SK-N-SH (cell line): ENCODE data around the gene C3AR1. TPM values are rescaled to one million over a fixed set of nuclear protein-coding genes. Genes with fewer than 3 reads are reported as not detected.
"Not testable (repeated sequence)": the region's sequence is repeated elsewhere in the genome, so short reads cannot be mapped to it uniquely, and the experiment has no call there.

Experiments used
- CTCF ChIA-PET: fragments of 300-600, 350-600 bp; formaldehyde crosslinking; extraction: SDS; loops from one replicate; lab custom pipeline; 2021; lab: Yijun Ruan, JAX
- POLR2A ChIA-PET: fragments of 350-600 bp; sonication (Branson Sonifier 250); formaldehyde crosslinking; extraction: SDS; loops from one replicate; lab custom pipeline; 2020; ENCODE audit warnings: antibody characterized with exemption, inconsistent platforms; lab: Yijun Ruan, JAX
- DNase-seq: peaks from one replicate; pipeline ENCODE4 v3.0.0; 2012
- H2AFZ ChIP-seq: fragments of 200-600 bp; sonication (generic); 2 replicates; pipeline ENCODE4 v1.8.1; 2016; ENCODE audit warnings: antibody characterized with exemption, mild to moderate bottlenecking, low read depth
- H3F3A ChIP-seq: fragments of 200-600 bp; sonication (generic); replicated peaks from 2 replicates; pipeline ENCODE3; 2016; ENCODE audit warnings: antibody characterized with exemption, mild to moderate bottlenecking; ENCODE audit not compliant: insufficient read depth
- H3K27ac ChIP-seq, 2 experiments: fragments of 200-500 bp in 1 of 2; fragments of 200-600 bp in 1 of 2; sonication (Bioruptor generic) in 1 of 2; sonication (generic), shearing (Covaris generic) in 1 of 2; 2 replicates each; pipeline versions ENCODE4 v1.5.1 to v1.6.1; 2014 to 2016; ENCODE audit warnings: low read depth in 2 of 2, inconsistent platforms in 1 of 2, low read length in 1 of 2, mild to moderate bottlenecking in 1 of 2, mixed read lengths in 1 of 2
- H3K27me3 ChIP-seq: fragments of 200-600 bp; sonication (generic), shearing (Covaris generic); 2 replicates; pipeline ENCODE4 v1.6.1; 2016; ENCODE audit warnings: mixed run types; ENCODE audit not compliant: insufficient read depth
- H3K36me3 ChIP-seq, 2 experiments: fragments of 200-500 bp in 1 of 2; fragments of 200-600 bp in 1 of 2; sonication (Bioruptor generic) in 1 of 2; sonication (generic) in 1 of 2; replicated peaks in 1 of 2; 2 replicates each; pipeline versions ENCODE3 to v1.5.1; 2014 to 2016; ENCODE audit warnings: low read length in 1 of 2, mild to moderate bottlenecking in 1 of 2; ENCODE audit not compliant: insufficient read depth in 2 of 2, control insufficient read depth in 1 of 2
- H3K4me1 ChIP-seq, 2 experiments: fragments of 200-500 bp in 1 of 2; fragments of 200-600 bp in 1 of 2; sonication (Bioruptor generic) in 1 of 2; sonication (generic), shearing (Covaris generic) in 1 of 2; 2 replicates each; pipeline versions ENCODE4 v1.5.1 to v1.6.1; 2014 to 2016; ENCODE audit warnings: low read depth in 1 of 2, low read length in 1 of 2, mixed run types in 1 of 2; ENCODE audit not compliant: insufficient read depth in 2 of 2, control insufficient read depth in 1 of 2
- H3K4me2 ChIP-seq: fragments of 200-600 bp; sonication (generic), shearing (Covaris generic); 2 replicates; pipeline ENCODE4 v1.6.1; 2017; ENCODE audit warnings: mixed run types
- H3K4me3 ChIP-seq, 2 experiments: fragments of 200-500 bp in 1 of 2; fragments of 200-600 bp in 1 of 2; sonication (Bioruptor generic) in 1 of 2; sonication (generic), shearing (Covaris generic) in 1 of 2; 2 replicates each; pipeline versions ENCODE4 v1.5.1 to v1.8.1; 2014 to 2016; ENCODE audit warnings: low read depth in 2 of 2, inconsistent platforms in 1 of 2, low read length in 1 of 2, mild to moderate bottlenecking in 1 of 2, mixed read lengths in 1 of 2, moderate library complexity in 1 of 2
- H3K79me2 ChIP-seq: fragments of 200-600 bp; sonication (generic); 2 replicates; pipeline ENCODE4 v1.8.1; 2017; ENCODE audit warnings: mild to moderate bottlenecking; ENCODE audit not compliant: insufficient read depth
- H3K9ac ChIP-seq: fragments of 200-600 bp; sonication (generic); 2 replicates; pipeline ENCODE4 v1.6.1; 2017; ENCODE audit warnings: mixed run types
- H3K9me2 ChIP-seq: fragments of 200-600 bp; sonication (generic); 2 replicates; pipeline ENCODE4 v1.6.1; 2017; ENCODE audit warnings: mixed run types
- H3K9me3 ChIP-seq: fragments of 200-600 bp; sonication (generic); 2 replicates; pipeline ENCODE4 v1.6.1; 2017; ENCODE audit warnings: mixed run types, mild to moderate bottlenecking, moderate library complexity
- H4K20me1 ChIP-seq: fragments of 200-600 bp; sonication (generic); 2 replicates; pipeline ENCODE4 v1.6.1; 2017; ENCODE audit warnings: mild to moderate bottlenecking, mixed run types; ENCODE audit not compliant: insufficient read depth
- ELF1 ChIP-seq: IDR thresholded peaks from 2 replicates; pipeline ENCODE4 v1.4.0; 2012
- EZH2phosphoT487 ChIP-seq: fragments of 200-600 bp; sonication (generic); IDR thresholded peaks from 2 replicates; pipeline ENCODE4 v1.6.1; 2017; ENCODE audit warnings: low read depth, mixed run types, mild to moderate bottlenecking, antibody characterized with exemption, moderate library complexity, borderline replicate concordance
- JUND ChIP-seq: IDR thresholded peaks from 2 replicates; pipeline ENCODE4 v1.4.0; 2012
- MXI1 ChIP-seq: IDR thresholded peaks from 2 replicates; pipeline ENCODE4 v1.6.1; 2012; ENCODE audit warnings: mild to moderate bottlenecking, low read depth, low read length, improper control_type of control experiment
- RFX5 ChIP-seq: IDR thresholded peaks from 2 replicates; pipeline ENCODE4 v1.6.1; 2012; ENCODE audit warnings: mild to moderate bottlenecking, improper control_type of control experiment, low read length
- YY1 ChIP-seq: IDR thresholded peaks from 2 replicates; pipeline ENCODE4 v1.4.0; 2012; ENCODE audit warnings: low read depth, mild to moderate bottlenecking
- WGBS: methylation state at CpG from one replicate; pipeline ENCODE4 v1.1.6; 2017; ENCODE audit warnings: low lambda C conversion rate; 5-methylcytosine and 5-hydroxymethylcytosine counted together
- polyA plus RNA-seq, 3 experiments: library from polyadenylated mRNA; depleted of rRNA; stranded (reverse); fragments of >200 nt; gene quantifications; 2 replicates each; pipeline ENCODE4 v1.2.3, GENCODE V29; 2012
- TF ChIP-seq, protein P1 (sequence below): IDR thresholded peaks from 2 replicates; pipeline ENCODE4 v1.4.0; 2012; ENCODE audit warnings: low read depth, borderline replicate concordance
- TF ChIP-seq, protein P2 (sequence below): IDR thresholded peaks from 2 replicates; pipeline ENCODE4; 2012
- TF ChIP-seq, protein P3 (sequence below): IDR thresholded peaks from 2 replicates; pipeline ENCODE4 v1.4.0; 2012; ENCODE audit warnings: low read depth, borderline replicate concordance

C3AR1 gene
- polyA plus RNA-seq, 1 of the 3 experiments (the other 2 are of a cell fraction) = 1.4 TPM

DNA sequence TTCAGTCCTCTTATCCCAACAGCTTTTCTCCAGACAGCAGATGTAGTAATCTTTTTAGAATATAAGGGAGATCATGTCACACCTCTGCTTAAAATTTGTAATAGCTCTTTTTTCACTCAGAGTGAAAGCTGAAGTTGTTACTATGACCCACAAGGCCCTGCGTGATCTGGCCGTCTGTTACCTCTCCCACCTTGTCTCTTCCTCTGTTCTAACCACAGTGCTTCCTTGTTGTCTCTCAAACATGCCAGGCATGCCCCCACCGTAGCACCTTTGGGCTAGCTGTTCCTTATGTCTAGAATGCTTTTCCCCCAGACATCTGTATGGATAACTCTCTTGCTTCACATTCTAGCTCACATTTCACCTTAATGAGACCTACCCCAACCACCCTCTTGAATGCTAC is 22.4 kb upstream of the C3AR1 start:
- Histone ChIP-seq H3K79me2 (peaks cover 50% of the 10 kb centered on the region), H2AFZ (no peak overlapping the region), H3K4me2 (no peak overlapping the region), H3F3A (no peaks in the 10 kb centered on the region), H3K36me3 (peaks cover 7 to 35% of the 10 kb centered on the region in 2 experiments), H3K27me3 (no peaks in the 10 kb centered on the region), H3K9me3 (no peaks in the 10 kb centered on the region), H3K4me3 (no peak overlapping the region), H3K9ac (no peak overlapping the region), H3K27ac (no peak overlapping the region), H3K9me2 (no peaks in the 10 kb centered on the region), H4K20me1 (no peaks in the 10 kb centered on the region), H3K4me1 (peaks cover 0 to 4% of the 10 kb centered on the region in 2 experiments; a peak in 1 of 4 replicates)
- no peak for DNase-seq
- ChIA-PET CTCF (interaction anchor here (1.1 to 1.2 kb wide), 2 partner anchors 20 to 28 kb away, joined by 3 to 4 read pairs; no protein-coding TSS in a partner anchor), POLR2A (no interaction called here)
- TF ChIP-seq YY1 = no peak
- TF ChIP-seq RFX5 = no peak
- TF ChIP-seq, protein P1, sequence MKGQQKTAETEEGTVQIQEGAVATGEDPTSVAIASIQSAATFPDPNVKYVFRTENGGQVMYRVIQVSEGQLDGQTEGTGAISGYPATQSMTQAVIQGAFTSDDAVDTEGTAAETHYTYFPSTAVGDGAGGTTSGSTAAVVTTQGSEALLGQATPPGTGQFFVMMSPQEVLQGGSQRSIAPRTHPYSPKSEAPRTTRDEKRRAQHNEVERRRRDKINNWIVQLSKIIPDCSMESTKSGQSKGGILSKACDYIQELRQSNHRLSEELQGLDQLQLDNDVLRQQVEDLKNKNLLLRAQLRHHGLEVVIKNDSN = no peak
- no peak for TF ChIP-seq MXI1
- TF ChIP-seq ELF1 = no peak
- no peak for TF ChIP-seq EZH2phosphoT487
- TF ChIP-seq JUND = no peak
- WGBS = 92% methylated on average over 3 of the region's 3 CpGs

DNA sequence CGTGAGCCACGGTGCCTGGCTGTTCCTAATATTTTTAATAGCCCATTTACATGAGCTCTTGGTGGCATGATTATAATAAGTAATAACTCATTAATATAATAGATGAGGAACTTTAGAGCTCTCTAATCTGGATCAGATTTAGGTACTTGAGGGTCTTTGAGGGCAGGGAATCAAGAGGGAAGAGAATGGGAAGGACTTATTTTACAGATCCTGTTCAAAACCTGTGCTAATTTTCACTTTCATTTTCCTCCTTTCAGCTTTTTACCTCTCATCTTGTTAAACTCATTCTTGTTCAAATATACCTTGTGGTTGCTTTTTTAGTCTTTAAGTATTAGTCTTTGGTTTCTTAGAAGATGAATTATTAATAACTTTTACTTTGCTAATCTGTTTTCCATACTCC is 21.5 kb upstream of the C3AR1 start:
- Histone ChIP-seq H3K9me2 (no peaks in the 10 kb centered on the region), H3K27ac (no peak overlapping the region; a peak in 1 of 4 replicates), H3K4me2 (no peak overlapping the region), H3K79me2 (peaks cover 59% of the 10 kb centered on the region), H3K36me3 (peaks cover 0 to 28% of the 10 kb centered on the region in 2 experiments), H3K4me3 (no peak overlapping the region), H2AFZ (no peak overlapping the region), H3K4me1 (peaks cover 3 to 5% of the 10 kb centered on the region in 2 experiments; a peak in 3 of 4 replicates), H3K9me3 (no peaks in the 10 kb centered on the region), H4K20me1 (no peaks in the 10 kb centered on the region), H3F3A (no peaks in the 10 kb centered on the region), H3K9ac (no peak overlapping the region), H3K27me3 (no peaks in the 10 kb centered on the region)
- ChIA-PET POLR2A (no interaction called here), CTCF (interaction anchor here (1.0 to 1.1 kb wide), 2 partner anchors 22 to 29 kb away, joined by 3 read pairs; no protein-coding TSS in a partner anchor)
- WGBS = 78% methylated on average over 2 of the region's 2 CpGs
- DNase-seq = no peak
- TF ChIP-seq, protein P2, sequence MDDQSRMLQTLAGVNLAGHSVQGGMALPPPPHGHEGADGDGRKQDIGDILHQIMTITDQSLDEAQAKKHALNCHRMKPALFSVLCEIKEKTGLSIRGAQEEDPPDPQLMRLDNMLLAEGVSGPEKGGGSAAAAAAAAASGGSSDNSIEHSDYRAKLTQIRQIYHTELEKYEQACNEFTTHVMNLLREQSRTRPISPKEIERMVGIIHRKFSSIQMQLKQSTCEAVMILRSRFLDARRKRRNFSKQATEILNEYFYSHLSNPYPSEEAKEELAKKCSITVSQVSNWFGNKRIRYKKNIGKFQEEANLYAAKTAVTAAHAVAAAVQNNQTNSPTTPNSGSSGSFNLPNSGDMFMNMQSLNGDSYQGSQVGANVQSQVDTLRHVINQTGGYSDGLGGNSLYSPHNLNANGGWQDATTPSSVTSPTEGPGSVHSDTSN = no peak
- TF ChIP-seq, protein P3, sequence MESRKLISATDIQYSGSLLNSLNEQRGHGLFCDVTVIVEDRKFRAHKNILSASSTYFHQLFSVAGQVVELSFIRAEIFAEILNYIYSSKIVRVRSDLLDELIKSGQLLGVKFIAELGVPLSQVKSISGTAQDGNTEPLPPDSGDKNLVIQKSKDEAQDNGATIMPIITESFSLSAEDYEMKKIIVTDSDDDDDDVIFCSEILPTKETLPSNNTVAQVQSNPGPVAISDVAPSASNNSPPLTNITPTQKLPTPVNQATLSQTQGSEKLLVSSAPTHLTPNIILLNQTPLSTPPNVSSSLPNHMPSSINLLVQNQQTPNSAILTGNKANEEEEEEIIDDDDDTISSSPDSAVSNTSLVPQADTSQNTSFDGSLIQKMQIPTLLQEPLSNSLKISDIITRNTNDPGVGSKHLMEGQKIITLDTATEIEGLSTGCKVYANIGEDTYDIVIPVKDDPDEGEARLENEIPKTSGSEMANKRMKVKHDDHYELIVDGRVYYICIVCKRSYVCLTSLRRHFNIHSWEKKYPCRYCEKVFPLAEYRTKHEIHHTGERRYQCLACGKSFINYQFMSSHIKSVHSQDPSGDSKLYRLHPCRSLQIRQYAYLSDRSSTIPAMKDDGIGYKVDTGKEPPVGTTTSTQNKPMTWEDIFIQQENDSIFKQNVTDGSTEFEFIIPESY = no peak

DNA sequence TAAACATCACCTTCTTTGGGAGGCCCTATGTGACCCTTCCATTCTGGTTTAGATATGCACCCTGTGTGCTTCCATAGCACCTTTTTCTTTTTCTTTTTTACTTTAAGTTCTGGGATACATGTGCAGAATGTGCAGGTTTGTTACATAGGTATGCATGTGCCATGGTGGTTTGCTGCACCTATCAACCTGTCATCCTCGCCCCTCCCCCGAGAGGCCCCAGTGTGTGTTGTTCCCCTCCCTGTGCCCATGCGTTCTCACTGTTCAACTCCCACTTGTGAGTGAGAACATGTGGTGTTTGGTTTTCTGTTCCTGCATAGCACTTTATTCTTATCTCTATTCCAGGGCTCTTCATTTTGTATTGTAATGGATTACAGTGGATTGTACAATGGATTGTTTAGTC is 18.2 kb upstream of the C3AR1 start:
- H4K20me1 ChIP-seq, H2AFZ ChIP-seq, H3K36me3 ChIP-seq, H3K27ac ChIP-seq, H3F3A ChIP-seq, H3K9me3 ChIP-seq, POLR2A ChIA-PET, H3K4me2 ChIP-seq, CTCF ChIA-PET, H3K9me2 ChIP-seq, H3K27me3 ChIP-seq, DNase-seq, H3K9ac ChIP-seq, H3K4me3 ChIP-seq, H3K4me1 ChIP-seq: not testable (repeated sequence)
- peaks cover 70% of the 10 kb centered on the region for H3K79me2 ChIP-seq
- WGBS = 92% methylated on average over 3 of the region's 3 CpGs
